CD4-positive, alpha-beta memory T cell (primary cell): ENCODE results near the gene HSFY2. TPM values are rescaled to one million over a fixed set of nuclear protein-coding genes. Genes with fewer than 3 reads are reported as not detected.

Source experiments
- polyA plus RNA-seq, 2 donors: library from polyadenylated mRNA; unstranded; fragments of 300-500 nt; fragmentation: Illumina TruSeq; gene quantifications; one replicate each; pipeline ENCODE4 v1.2.3, GENCODE V29; 2021
- total RNA-seq, 2 experiments: library from RNA; stranded (reverse); gene quantifications; one replicate each; pipeline ENCODE4 v1.2.3, GENCODE V29; 2021

The HSFY2 gene
- total and polyA plus RNA-seq, 4 experiments from 2014 or later, result not detected

Other genes with a start within 250 kb of the HSFY2 start
- not detected for gene HSFY1, start 227.0 kb downstream of the HSFY2 start, total RNA-seq
- gene HSFY1, start 227.0 kb downstream of the HSFY2 start, polyA plus RNA-seq, result not detected